ENCODE measurements around the gene DHRS4.
A peak's percentile ranks its signal among the peaks of the same experiment; 100 is the strongest.
"Not testable (repeated sequence)": the region's sequence is repeated elsewhere in the genome, so short reads cannot be mapped to it uniquely, and the experiment has no call there.

The DHRS4 gene

GRCh38 chr14:23941230-23941629 is 12.3 kb upstream of the DHRS4 start:
- no peak for DNase-seq (ENCODE audit: low read depth, low spot score)

GRCh38 chr14:23941669-23942068 is 11.9 kb upstream of the DHRS4 start:
- no peak for DNase-seq (ENCODE audit: low read depth, low spot score)

GRCh38 chr14:23942587-23942986 is 11.0 kb upstream of the DHRS4 start:
- DNase-seq (ENCODE audit: low read depth, low spot score) = no peak

GRCh38 chr14:23949069-23949468 is 4.5 kb upstream of the DHRS4 start:
- not testable (repeated sequence) for DNase-seq (ENCODE audit: low read depth, low spot score)

- no peak for DNase-seq (ENCODE audit: low read depth, low spot score)
Observed at GRCh38 chr14:23950411-23951135, 3.0 kb upstream of the DHRS4 start.

- DNase-seq (ENCODE audit: low read depth, low spot score) = not testable (repeated sequence)
Observed at GRCh38 chr14:23951136-23951466, 2.5 kb upstream of the DHRS4 start.

GRCh38 chr14:23951590-23952201 is 1.9 kb upstream of the DHRS4 start:
- peak; percentile 23 for DNase-seq (ENCODE audit: low read depth, low spot score)

GRCh38 chr14:23953116-23953463 is 480 bp upstream of the DHRS4 start:
- DNase-seq (ENCODE audit: low read depth, low spot score) = not testable (repeated sequence)

- not testable (repeated sequence) for DNase-seq (ENCODE audit: low read depth, low spot score)
Observed at GRCh38 chr14:23954279-23954614, 677 bp downstream of the DHRS4 start.

- not testable (repeated sequence) for DNase-seq (ENCODE audit: low read depth, low spot score)
Observed at GRCh38 chr14:23954965-23955364, 1.4 kb downstream of the DHRS4 start.

- DNase-seq (ENCODE audit: low read depth, low spot score) = not testable (repeated sequence)
Observed at GRCh38 chr14:23955811-23956210, 2.2 kb downstream of the DHRS4 start.

- not testable (repeated sequence) for DNase-seq (ENCODE audit: low read depth, low spot score)
Observed at GRCh38 chr14:23957913-23958569, 4.5 kb downstream of the DHRS4 start.

GRCh38 chr14:23960899-23961298 is 7.3 kb downstream of the DHRS4 start:
- not testable (repeated sequence) for DNase-seq (ENCODE audit: low read depth, low spot score)

- not testable (repeated sequence) for DNase-seq (ENCODE audit: low read depth, low spot score)
Observed at GRCh38 chr14:23961704-23962103, 8.1 kb downstream of the DHRS4 start.

- DNase-seq (ENCODE audit: low read depth, low spot score) = not testable (repeated sequence)
Observed at GRCh38 chr14:23969130-23969480, 15.5 kb downstream of the DHRS4 start.

GRCh38 chr14:23969481-23970282 is 16.1 kb downstream of the DHRS4 start:
- DNase-seq (ENCODE audit: low read depth, low spot score) = peak; percentile 55

GRCh38 chr14:23970283-23970659 is 16.7 kb downstream of the DHRS4 start:
- not testable (repeated sequence) for DNase-seq (ENCODE audit: low read depth, low spot score)

GRCh38 chr14:23973178-23973577 is 19.6 kb downstream of the DHRS4 start:
- DNase-seq (ENCODE audit: low read depth, low spot score) = not testable (repeated sequence)

GRCh38 chr14:23974041-23974440 is 20.5 kb downstream of the DHRS4 start:
- DNase-seq (ENCODE audit: low read depth, low spot score) = not testable (repeated sequence)

- DNase-seq (ENCODE audit: low read depth, low spot score) = not testable (repeated sequence)
Observed at GRCh38 chr14:23977208-23977607, 23.6 kb downstream of the DHRS4 start.

- not testable (repeated sequence) for DNase-seq (ENCODE audit: low read depth, low spot score)
Observed at GRCh38 chr14:23981951-23982813, 28.6 kb downstream of the DHRS4 start.
